OCI-LY1 (cell line): Measurements from ENCODE around the gene FH.

ENCODE experiments used
- EZH2 ChIP-seq: fragments of 200-600 bp; sonication (generic), shearing (Covaris generic); IDR thresholded peaks from 2 replicates; pipeline ENCODE4 v1.8.0; 2017; ENCODE audit warnings: borderline replicate concordance, mixed run types, mild to moderate bottlenecking, antibody characterized with exemption, low read length, moderate library complexity, mixed read lengths
- TF ChIP-seq, protein P1 (sequence below): fragments of 200-600 bp; sonication (generic), shearing (Covaris generic); IDR thresholded peaks from 2 replicates; pipeline ENCODE4 v1.5.1; 2017; ENCODE audit warnings: mild to moderate bottlenecking, antibody characterized with exemption, low read length, moderate library complexity, mixed read lengths

DNA sequence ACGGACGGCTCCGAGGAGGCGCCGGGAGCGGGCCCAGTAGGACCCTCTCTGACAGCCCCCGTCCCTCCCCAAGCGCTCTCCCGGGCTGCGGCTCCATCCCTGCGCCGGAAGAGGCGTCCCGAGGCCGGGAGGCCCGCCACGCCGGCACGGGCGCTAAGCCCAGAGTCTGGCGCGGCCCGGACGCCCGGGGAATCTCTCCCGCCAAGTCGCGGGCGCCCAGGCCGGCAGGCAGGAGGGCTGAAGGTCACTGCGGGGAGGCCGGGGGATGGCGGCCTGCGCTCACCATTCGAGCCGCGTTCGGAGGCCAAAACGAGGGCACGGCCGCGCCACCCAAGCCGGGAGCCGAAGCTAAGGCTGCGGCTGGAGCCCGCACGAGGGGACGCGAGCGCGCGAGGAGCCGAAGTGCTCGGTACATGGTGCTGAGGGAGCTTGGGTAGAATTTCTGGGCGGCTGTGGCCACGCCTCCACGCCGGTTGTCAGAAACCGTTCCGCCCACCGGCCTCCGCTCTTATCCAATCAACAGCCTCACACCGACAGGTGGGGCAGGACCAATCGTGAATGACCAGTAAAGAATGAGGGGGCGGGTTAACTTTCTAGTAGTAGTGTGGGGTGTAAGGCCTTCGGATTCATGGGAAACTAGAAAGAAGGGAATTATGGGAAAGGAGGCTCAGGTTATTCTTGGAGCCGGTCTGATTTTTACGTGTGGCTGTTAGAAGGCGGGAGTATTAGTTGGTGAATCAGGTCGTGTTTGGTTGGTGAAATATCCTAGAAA is at the start of gene FH:
- TF ChIP-seq, protein P1, sequence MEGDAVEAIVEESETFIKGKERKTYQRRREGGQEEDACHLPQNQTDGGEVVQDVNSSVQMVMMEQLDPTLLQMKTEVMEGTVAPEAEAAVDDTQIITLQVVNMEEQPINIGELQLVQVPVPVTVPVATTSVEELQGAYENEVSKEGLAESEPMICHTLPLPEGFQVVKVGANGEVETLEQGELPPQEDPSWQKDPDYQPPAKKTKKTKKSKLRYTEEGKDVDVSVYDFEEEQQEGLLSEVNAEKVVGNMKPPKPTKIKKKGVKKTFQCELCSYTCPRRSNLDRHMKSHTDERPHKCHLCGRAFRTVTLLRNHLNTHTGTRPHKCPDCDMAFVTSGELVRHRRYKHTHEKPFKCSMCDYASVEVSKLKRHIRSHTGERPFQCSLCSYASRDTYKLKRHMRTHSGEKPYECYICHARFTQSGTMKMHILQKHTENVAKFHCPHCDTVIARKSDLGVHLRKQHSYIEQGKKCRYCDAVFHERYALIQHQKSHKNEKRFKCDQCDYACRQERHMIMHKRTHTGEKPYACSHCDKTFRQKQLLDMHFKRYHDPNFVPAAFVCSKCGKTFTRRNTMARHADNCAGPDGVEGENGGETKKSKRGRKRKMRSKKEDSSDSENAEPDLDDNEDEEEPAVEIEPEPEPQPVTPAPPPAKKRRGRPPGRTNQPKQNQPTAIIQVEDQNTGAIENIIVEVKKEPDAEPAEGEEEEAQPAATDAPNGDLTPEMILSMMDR = no peak
- TF ChIP-seq EZH2 = no peak
